Measurements from ENCODE around the gene C1QTNF9. TPM values are rescaled to one million over a fixed set of nuclear protein-coding genes. Genes with fewer than 3 reads are reported as not detected.
"Not testable (repeated sequence)": the region's sequence is repeated elsewhere in the genome, so short reads cannot be mapped to it uniquely, and the experiment has no call there.

C1QTNF9 gene
- total RNA-seq, 1 donor from 2014 or later: not detected

GRCh38 chr13:24360106-24360505 is 50.7 kb downstream of the C1QTNF9 start:
- no peak for DNase-seq (ENCODE audit: low read depth in 2 of 2)

GRCh38 chr13:24361113-24361512 is 51.7 kb downstream of the C1QTNF9 start:
- no peak for DNase-seq (ENCODE audit: low read depth in 2 of 2)

GRCh38 chr13:24361852-24362366 is 52.5 kb downstream of the C1QTNF9 start:
- no peak for DNase-seq (ENCODE audit: low read depth in 2 of 2)

GRCh38 chr13:24362435-24362952 is 53.1 kb downstream of the C1QTNF9 start:
- no peak for DNase-seq (ENCODE audit: low read depth in 2 of 2)

GRCh38 chr13:24365191-24365590 is 55.8 kb downstream of the C1QTNF9 start:
- DNase-seq (ENCODE audit: low read depth in 2 of 2): no peak

GRCh38 chr13:24366315-24366714 is 56.9 kb downstream of the C1QTNF9 start:
- DNase-seq (ENCODE audit: low read depth in 2 of 2): not testable (repeated sequence)

GRCh38 chr13:24371273-24371672 is 61.9 kb downstream of the C1QTNF9 start:
- not testable (repeated sequence) for DNase-seq (ENCODE audit: low read depth in 2 of 2)

Other genes starting within 250 kb of the C1QTNF9 start
- gene SPATA13, start 148.9 kb upstream of the C1QTNF9 start, total RNA-seq: 0.99 and 3.3 TPM in 2 replicates
- gene PARP4, start 203.2 kb downstream of the C1QTNF9 start, total RNA-seq: 26.8 and 27.8 TPM in 2 replicates

All from lung microvascular endothelial cell (primary cell).